ENCODE results near the gene ART3.

ART3 gene

DNA sequence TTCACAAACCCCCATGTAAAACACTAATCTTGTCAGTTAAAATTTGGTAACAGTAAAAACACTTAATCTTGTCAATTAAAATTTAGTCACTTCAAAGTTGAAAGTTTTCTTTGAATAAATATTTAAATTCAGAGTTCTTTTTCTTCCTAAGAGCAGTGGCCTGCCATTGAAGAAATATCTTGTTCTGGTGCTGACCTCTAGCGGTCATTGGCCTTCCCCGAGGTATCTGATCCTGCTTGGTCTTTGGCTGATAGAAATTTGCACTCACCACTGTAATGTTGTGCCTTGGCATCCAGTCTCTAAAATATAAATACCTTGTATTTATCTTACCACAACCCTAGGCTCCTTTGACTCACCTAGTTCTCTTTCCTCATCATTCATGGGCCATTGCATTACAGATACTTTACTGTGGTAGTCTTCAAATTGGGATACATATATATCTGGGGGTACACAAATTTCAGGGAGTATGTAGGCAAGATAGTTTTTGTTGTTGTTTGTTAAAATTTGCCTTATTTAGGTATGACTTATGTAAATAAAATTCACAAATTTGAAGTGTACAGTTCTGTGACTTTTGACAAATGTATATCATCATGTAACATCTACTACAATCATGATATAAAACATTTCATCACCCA, 6.7 kb upstream of the ART3 start:
- H3K27ac ChIP-seq (ENCODE audit: low read depth, low read length) = no peak overlapping the region
- peaks cover 10% of the 10 kb centered on the region for H3K4me1 ChIP-seq (ENCODE audit: control insufficient read depth, insufficient read depth, low read length)
- H3K9me3 ChIP-seq (ENCODE audit: control insufficient read depth, insufficient read depth, low read length) = 0 out of 2 replicates have a peak, but pooled peaks cover 4% of the 10 kb centered on the region
- no peak overlapping the region for H3K4me3 ChIP-seq (ENCODE audit: low read depth, low read length)
- H3K9ac ChIP-seq (ENCODE audit: low read depth, low read length) = no peak overlapping the region
- H3K36me3 ChIP-seq (ENCODE audit: control insufficient read depth, insufficient read depth, low read length) = no peaks in the 10 kb centered on the region
- H3K27me3 ChIP-seq (ENCODE audit: control insufficient read depth, insufficient read depth, low read length) = no peaks in the 10 kb centered on the region

DNA sequence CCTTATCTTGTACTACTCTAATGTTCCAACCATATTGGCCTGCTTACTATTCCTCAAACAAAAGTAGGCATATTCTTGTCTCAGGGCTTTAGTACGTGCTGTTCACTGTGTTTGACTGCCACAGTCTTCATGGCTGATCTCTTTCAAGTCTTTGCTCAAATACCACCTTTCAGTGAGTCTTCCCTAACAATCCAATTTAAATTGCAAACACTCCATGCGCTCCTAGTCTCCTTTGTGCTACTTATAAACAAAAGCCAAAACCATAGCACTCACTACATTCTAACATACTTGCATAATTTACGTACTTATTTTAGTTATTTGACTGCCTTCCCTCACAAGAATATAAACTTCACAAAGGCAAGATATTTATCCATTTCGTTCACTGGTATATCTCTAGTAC, 1.7 kb upstream of the ART3 start:
- Histone ChIP-seq H3K36me3 (ENCODE audit: control insufficient read depth, insufficient read depth, low read length) (no peaks in the 10 kb centered on the region), H3K27me3 (ENCODE audit: control insufficient read depth, insufficient read depth, low read length) (no peaks in the 10 kb centered on the region), H3K27ac (ENCODE audit: low read depth, low read length) (peak overlapping the region; percentile 67), H3K9me3 (ENCODE audit: control insufficient read depth, insufficient read depth, low read length) (no peaks in the 10 kb centered on the region), H3K4me3 (ENCODE audit: low read depth, low read length) (peak overlapping the region; percentile 38; the same call in 1 of the 2 replicates), H3K9ac (ENCODE audit: low read depth, low read length) (peak overlapping the region; percentile 64), H3K4me1 (ENCODE audit: control insufficient read depth, insufficient read depth, low read length) (peaks cover 35% of the 10 kb centered on the region)

DNA sequence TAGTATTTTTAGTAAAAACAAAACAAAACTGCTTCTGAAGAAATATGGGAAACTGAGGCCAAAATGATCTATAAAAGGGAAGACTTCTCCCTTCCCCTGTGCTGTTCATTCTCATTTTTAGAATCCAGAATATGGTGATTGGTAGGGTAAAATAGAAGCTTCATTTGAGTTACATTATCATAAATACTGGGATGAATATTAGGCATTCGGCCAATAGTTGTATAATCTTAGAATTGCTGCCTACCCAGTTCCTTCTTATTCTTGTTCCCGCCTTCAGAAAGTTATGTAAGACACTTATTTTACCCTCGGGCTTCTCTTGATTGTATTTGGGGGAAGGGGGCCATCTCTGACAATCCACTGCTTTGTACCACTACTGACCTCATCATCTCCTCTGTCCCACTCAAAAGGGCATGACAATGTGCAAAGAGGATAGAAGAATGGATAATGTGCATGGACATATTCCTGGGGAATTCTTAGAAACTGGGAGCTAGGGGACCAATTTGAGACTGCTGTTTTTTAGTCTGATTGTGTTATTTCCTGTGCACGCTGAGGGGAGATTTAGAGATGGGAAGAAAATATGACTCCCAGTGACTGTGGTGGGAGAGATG, 588 bp downstream of the ART3 start:
- H3K4me1 ChIP-seq (ENCODE audit: control insufficient read depth, insufficient read depth, low read length) = peaks cover 35% of the 10 kb centered on the region
- no peaks in the 10 kb centered on the region for H3K36me3 ChIP-seq (ENCODE audit: control insufficient read depth, insufficient read depth, low read length)

DNA sequence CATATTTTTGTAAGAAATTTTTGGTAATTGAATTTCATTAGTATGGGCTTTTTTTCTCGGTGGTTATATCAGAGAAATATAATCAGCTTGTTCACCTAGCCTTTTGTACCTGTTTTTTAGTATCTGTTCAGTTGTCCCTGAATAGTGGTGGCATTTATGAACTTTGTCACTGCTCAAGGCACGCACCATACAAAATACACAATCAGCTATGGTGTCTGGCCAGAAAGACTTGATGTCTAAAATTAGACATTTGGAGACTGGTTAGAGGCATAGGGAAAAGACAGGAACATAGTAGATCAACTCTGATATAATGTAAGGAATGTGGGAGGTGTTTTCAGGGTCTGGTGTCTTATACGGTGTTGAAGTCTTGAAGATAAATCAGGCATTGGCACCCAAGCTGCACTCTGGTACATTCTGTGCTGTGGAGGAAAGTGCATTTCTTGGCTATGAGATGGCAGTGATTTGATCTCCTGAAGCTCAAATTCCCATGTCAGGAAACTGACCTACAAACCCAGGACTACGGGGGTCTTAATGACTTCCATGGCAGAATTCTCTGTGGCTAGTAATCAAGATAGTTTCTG, 3.6 kb downstream of the ART3 start:
- H3K4me1 ChIP-seq (ENCODE audit: control insufficient read depth, insufficient read depth, low read length) = peaks cover 22% of the 10 kb centered on the region
- no peak overlapping the region for H3K9ac ChIP-seq (ENCODE audit: low read depth, low read length)
- no peaks in the 10 kb centered on the region for H3K9me3 ChIP-seq (ENCODE audit: control insufficient read depth, insufficient read depth, low read length)
- H3K27ac ChIP-seq (ENCODE audit: low read depth, low read length) = no peak overlapping the region
- H3K36me3 ChIP-seq (ENCODE audit: control insufficient read depth, insufficient read depth, low read length) = no peaks in the 10 kb centered on the region
- H3K4me3 ChIP-seq (ENCODE audit: low read depth, low read length) = no peak overlapping the region
- no peaks in the 10 kb centered on the region for H3K27me3 ChIP-seq (ENCODE audit: control insufficient read depth, insufficient read depth, low read length)

More for the DNA sequence above, 588 bp downstream of the ART3 start:
- H3K27ac ChIP-seq (ENCODE audit: low read depth, low read length) = no peak overlapping the region
- no peak overlapping the region for H3K9ac ChIP-seq (ENCODE audit: low read depth, low read length)
- no peak overlapping the region for H3K4me3 ChIP-seq (ENCODE audit: low read depth, low read length)
- H3K9me3 ChIP-seq (ENCODE audit: control insufficient read depth, insufficient read depth, low read length) = no peaks in the 10 kb centered on the region
- no peaks in the 10 kb centered on the region for H3K27me3 ChIP-seq (ENCODE audit: control insufficient read depth, insufficient read depth, low read length)

DNA sequence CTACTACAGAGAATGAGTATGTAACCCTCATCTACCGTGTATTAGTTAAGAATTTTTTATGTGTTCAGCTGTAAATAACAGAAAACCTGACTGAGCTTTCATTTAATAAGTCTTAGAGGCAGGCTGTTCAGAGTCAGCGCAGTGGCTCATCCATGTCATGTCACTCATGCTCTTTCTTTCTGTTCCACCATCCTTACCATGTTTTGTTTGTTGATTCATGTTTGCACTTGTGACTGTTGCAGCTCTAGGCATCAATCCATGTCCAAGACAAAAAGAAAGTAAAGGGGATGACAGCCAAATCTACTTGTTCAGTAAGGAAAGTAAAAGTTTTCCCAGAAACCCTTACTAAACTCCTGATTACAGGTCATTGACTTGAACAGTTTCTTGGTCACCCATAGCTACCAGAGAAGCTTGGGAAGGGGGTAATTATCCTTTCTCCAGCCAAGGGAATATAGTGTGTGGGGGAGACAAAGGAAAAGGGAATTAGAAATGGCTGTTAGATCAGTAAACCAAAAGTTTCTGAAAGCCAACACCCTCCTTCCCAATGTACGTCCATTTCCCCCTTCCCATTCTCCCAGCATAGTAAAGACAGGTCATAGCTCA, 9.0 kb downstream of the ART3 start:
- Histone ChIP-seq H3K9ac (ENCODE audit: low read depth, low read length) (no peak overlapping the region), H3K4me1 (ENCODE audit: control insufficient read depth, insufficient read depth, low read length) (0 out of 2 replicates have a peak, but pooled peaks cover 4% of the 10 kb centered on the region), H3K36me3 (ENCODE audit: control insufficient read depth, insufficient read depth, low read length) (no peaks in the 10 kb centered on the region), H3K27me3 (ENCODE audit: control insufficient read depth, insufficient read depth, low read length) (no peaks in the 10 kb centered on the region), H3K27ac (ENCODE audit: low read depth, low read length) (no peak overlapping the region), H3K9me3 (ENCODE audit: control insufficient read depth, insufficient read depth, low read length) (no peaks in the 10 kb centered on the region), H3K4me3 (ENCODE audit: low read depth, low read length) (no peak overlapping the region)

DNA sequence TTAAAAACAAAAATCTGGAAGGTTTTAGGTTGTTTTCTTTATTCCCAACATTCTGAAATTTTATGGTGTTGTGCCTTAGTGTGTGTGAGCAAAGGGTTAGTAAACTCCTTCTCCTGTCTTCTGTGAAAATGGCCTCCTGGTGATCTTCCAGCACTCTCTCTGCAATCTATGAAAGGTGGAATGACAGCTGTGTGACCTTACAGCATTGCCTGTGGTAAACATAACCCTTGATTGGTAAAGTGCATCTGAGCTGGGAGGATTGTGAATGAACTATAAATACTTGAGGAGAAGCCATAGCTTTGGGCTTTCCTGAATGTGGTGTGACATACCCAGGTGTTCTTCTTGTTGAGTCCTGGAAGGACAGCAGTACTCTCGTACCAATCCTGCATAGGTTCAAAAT, 10.0 kb downstream of the ART3 start:
- no peak overlapping the region for H3K4me3 ChIP-seq (ENCODE audit: low read depth, low read length)
- H3K36me3 ChIP-seq (ENCODE audit: control insufficient read depth, insufficient read depth, low read length) = no peaks in the 10 kb centered on the region
- no peak overlapping the region for H3K9ac ChIP-seq (ENCODE audit: low read depth, low read length)
- H3K27me3 ChIP-seq (ENCODE audit: control insufficient read depth, insufficient read depth, low read length) = no peaks in the 10 kb centered on the region
- H3K27ac ChIP-seq (ENCODE audit: low read depth, low read length) = no peak overlapping the region
- H3K9me3 ChIP-seq (ENCODE audit: control insufficient read depth, insufficient read depth, low read length) = no peaks in the 10 kb centered on the region
- H3K4me1 ChIP-seq (ENCODE audit: control insufficient read depth, insufficient read depth, low read length) = 0 out of 2 replicates have a peak, but pooled peaks cover 4% of the 10 kb centered on the region

GRCh38 chr4:76087007-76087769, 12.7 kb downstream of the ART3 start:
- H3K27me3 ChIP-seq (ENCODE audit: control insufficient read depth, insufficient read depth, low read length) = no peaks in the 10 kb centered on the region
- no peak overlapping the region for H3K9ac ChIP-seq (ENCODE audit: low read depth, low read length)
- no peak overlapping the region for H3K27ac ChIP-seq (ENCODE audit: low read depth, low read length)
- H3K4me3 ChIP-seq (ENCODE audit: low read depth, low read length) = peak overlapping the region; percentile 15; the same call in 1 of the 2 replicates
- no peaks in the 10 kb centered on the region for H3K9me3 ChIP-seq (ENCODE audit: control insufficient read depth, insufficient read depth, low read length)
- 0 out of 2 replicates have a peak, but pooled peaks cover 4% of the 10 kb centered on the region for H3K4me1 ChIP-seq (ENCODE audit: control insufficient read depth, insufficient read depth, low read length)
- H3K36me3 ChIP-seq (ENCODE audit: control insufficient read depth, insufficient read depth, low read length) = no peaks in the 10 kb centered on the region

DNA sequence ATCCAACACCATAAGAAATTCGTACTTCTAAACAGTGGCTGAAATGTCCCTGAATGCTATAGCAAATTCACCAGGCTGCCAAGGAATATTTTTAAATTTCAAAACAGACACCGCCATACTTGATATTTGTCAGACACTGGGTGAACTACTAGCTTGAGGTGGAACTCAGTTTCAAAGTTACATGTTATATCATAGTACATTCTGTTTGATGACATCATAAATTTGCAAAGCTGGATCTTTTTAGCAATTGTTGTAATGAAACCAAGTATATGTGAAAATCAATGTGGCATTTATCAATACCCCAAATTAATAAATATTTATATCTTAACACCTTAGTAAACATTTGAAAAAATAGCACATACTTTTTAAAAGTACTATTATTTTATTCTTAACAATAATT, 14.2 kb downstream of the ART3 start:
- Histone ChIP-seq H3K36me3 (ENCODE audit: control insufficient read depth, insufficient read depth, low read length) (no peaks in the 10 kb centered on the region), H3K4me3 (ENCODE audit: low read depth, low read length) (no peak overlapping the region), H3K27me3 (ENCODE audit: control insufficient read depth, insufficient read depth, low read length) (no peaks in the 10 kb centered on the region), H3K9ac (ENCODE audit: low read depth, low read length) (no peak overlapping the region), H3K9me3 (ENCODE audit: control insufficient read depth, insufficient read depth, low read length) (no peaks in the 10 kb centered on the region), H3K27ac (ENCODE audit: low read depth, low read length) (no peak overlapping the region), H3K4me1 (ENCODE audit: control insufficient read depth, insufficient read depth, low read length) (0 out of 2 replicates have a peak, but pooled peaks cover 4% of the 10 kb centered on the region)

DNA sequence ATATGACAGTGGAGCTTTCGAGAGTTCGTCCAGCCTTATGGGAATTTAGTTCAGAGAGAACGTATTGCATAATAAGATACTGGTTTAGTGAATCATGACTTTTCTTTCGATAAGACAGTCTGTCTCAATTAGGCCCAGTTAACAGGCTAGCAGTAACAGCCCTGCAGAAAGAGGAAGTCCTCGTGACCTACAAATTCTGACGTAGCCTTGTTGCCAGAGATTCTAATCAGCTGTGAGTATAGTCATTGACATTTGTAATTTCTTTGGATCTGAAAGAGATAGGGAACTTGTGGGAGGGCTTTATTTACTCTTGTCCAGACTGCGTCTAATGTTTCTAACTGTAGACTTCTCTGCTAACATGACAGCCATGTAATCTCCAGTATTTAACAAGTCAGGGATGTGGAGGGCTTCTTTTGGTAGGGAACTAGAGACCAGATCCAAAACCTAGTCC, 15.8 kb downstream of the ART3 start:
- H3K27ac ChIP-seq (ENCODE audit: low read depth, low read length) = no peak overlapping the region
- H3K4me3 ChIP-seq (ENCODE audit: low read depth, low read length) = no peak overlapping the region
- H3K9ac ChIP-seq (ENCODE audit: low read depth, low read length) = no peak overlapping the region
- no peaks in the 10 kb centered on the region for H3K36me3 ChIP-seq (ENCODE audit: control insufficient read depth, insufficient read depth, low read length)
- no peaks in the 10 kb centered on the region for H3K27me3 ChIP-seq (ENCODE audit: control insufficient read depth, insufficient read depth, low read length)
- H3K9me3 ChIP-seq (ENCODE audit: control insufficient read depth, insufficient read depth, low read length) = no peaks in the 10 kb centered on the region
- 0 out of 2 replicates have a peak, but pooled peaks cover 4% of the 10 kb centered on the region for H3K4me1 ChIP-seq (ENCODE audit: control insufficient read depth, insufficient read depth, low read length)

- H3K27ac ChIP-seq (ENCODE audit: low read depth, low read length) = no peak overlapping the region
- no peaks in the 10 kb centered on the region for H3K27me3 ChIP-seq (ENCODE audit: control insufficient read depth, insufficient read depth, low read length)
- no peaks in the 10 kb centered on the region for H3K36me3 ChIP-seq (ENCODE audit: control insufficient read depth, insufficient read depth, low read length)
- 0 out of 2 replicates have a peak, but pooled peaks cover 4% of the 10 kb centered on the region for H3K4me1 ChIP-seq (ENCODE audit: control insufficient read depth, insufficient read depth, low read length)
- no peak overlapping the region for H3K9ac ChIP-seq (ENCODE audit: low read depth, low read length)
- H3K4me3 ChIP-seq (ENCODE audit: low read depth, low read length) = no peak overlapping the region
- no peaks in the 10 kb centered on the region for H3K9me3 ChIP-seq (ENCODE audit: control insufficient read depth, insufficient read depth, low read length)
Observed at GRCh38 chr4:76091052-76091451, 16.5 kb downstream of the ART3 start.
